Neural progenitor cell (in vitro differentiated cells): ENCODE results near the gene MMS19. TPM values are rescaled to one million over a fixed set of nuclear protein-coding genes. Genes with fewer than 3 reads are reported as not detected.
"Not testable (repeated sequence)": the region's sequence is repeated elsewhere in the genome, so short reads cannot be mapped to it uniquely, and the experiment has no call there.

Source experiments
- DNase-seq: peaks from one replicate; pipeline ENCODE4 v3.0.0-alpha.2; 2016; ENCODE audit warnings: low spot score
- H2AFZ ChIP-seq: fragments of 200-600 bp; sonication (generic); replicated peaks from 2 replicates; pipeline ENCODE4 v1.6.1; 2016; ENCODE audit warnings: antibody characterized with exemption
- H3F3A ChIP-seq: fragments of 200-600 bp; sonication (generic); 2 replicates; pipeline ENCODE4 v1.6.1; 2016; ENCODE audit warnings: antibody characterized with exemption, low read depth
- H3K27ac ChIP-seq: fragments of 200-600 bp; sonication (generic); 2 replicates; pipeline ENCODE4 v1.5.1; 2016; ENCODE audit warnings: mild to moderate bottlenecking
- H3K27me3 ChIP-seq: fragments of 200-600 bp; sonication (generic); 2 replicates; pipeline ENCODE4 v1.6.1; 2016; ENCODE audit warnings: mild to moderate bottlenecking, moderate library complexity
- H3K36me3 ChIP-seq: fragments of 200-600 bp; sonication (generic); 2 replicates; pipeline ENCODE4 v1.5.1; 2016
- H3K4me1 ChIP-seq: fragments of 200-600 bp; sonication (generic); 2 replicates; pipeline ENCODE4 v1.6.1; 2016; ENCODE audit warnings: mixed run types
- H3K4me2 ChIP-seq: fragments of 200-600 bp; sonication (generic); 2 replicates; pipeline ENCODE4 v1.6.1; 2016
- H3K4me3 ChIP-seq: fragments of 200-600 bp; sonication (generic); 2 replicates; pipeline ENCODE4 v1.5.1; 2016
- H3K79me2 ChIP-seq: fragments of 200-600 bp; sonication (generic); 2 replicates; pipeline ENCODE4 v1.6.1; 2016; ENCODE audit warnings: low read depth
- H3K9ac ChIP-seq: fragments of 200-600 bp; sonication (generic); 2 replicates; pipeline ENCODE4 v1.6.1; 2016
- H3K9me3 ChIP-seq: fragments of 200-600 bp; sonication (generic); 2 replicates; pipeline ENCODE4 v1.5.1; 2016; ENCODE audit warnings: low read depth
- H4K20me1 ChIP-seq: fragments of 200-600 bp; sonication (generic); 2 replicates; pipeline ENCODE4 v1.6.1; 2016; ENCODE audit warnings: low read depth
- H3K27ac Mint-ChIP-seq: 3 replicates; pipeline ENCODE4 v1.8.0; 2021; ENCODE audit warnings: mixed read lengths
- H3K27me3 Mint-ChIP-seq: 2 replicates; pipeline ENCODE4 v1.8.0; 2022; ENCODE audit warnings: low read depth, mild to moderate bottlenecking, inconsistent platforms, moderate library complexity, mixed read lengths; ENCODE audit not compliant: insufficient read depth
- H3K36me3 Mint-ChIP-seq: 3 replicates; pipeline ENCODE4 v1.8.0; 2021; ENCODE audit warnings: mixed read lengths
- H3K4me1 Mint-ChIP-seq: 3 replicates; pipeline ENCODE4 v1.8.0; 2021; ENCODE audit warnings: mixed read lengths
- H3K4me3 Mint-ChIP-seq: 3 replicates; pipeline ENCODE4 v1.8.0; 2021; ENCODE audit warnings: mild to moderate bottlenecking, moderate library complexity, mixed read lengths
- H3K9me3 Mint-ChIP-seq: 3 replicates; pipeline ENCODE4 v1.8.0; 2020; ENCODE audit warnings: mixed read lengths
- CTCF ChIP-seq: fragments of 200-600 bp; sonication (generic); IDR thresholded peaks from 2 replicates; pipeline ENCODE4 v1.5.1; 2017; ENCODE audit warnings: antibody characterized with exemption, mild to moderate bottlenecking
- EZH2 ChIP-seq: fragments of 200-600 bp; sonication (generic); IDR thresholded peaks from 2 replicates; pipeline ENCODE4 v1.6.1; 2017; ENCODE audit warnings: antibody characterized with exemption, mild to moderate bottlenecking, moderate library complexity
- EZH2phosphoT487 ChIP-seq: fragments of 200-600 bp; sonication (generic); IDR thresholded peaks from 2 replicates; pipeline ENCODE4 v1.6.1; 2017; ENCODE audit warnings: antibody characterized with exemption
- total RNA-seq: library from RNA; depleted of rRNA; stranded (reverse); fragments of >200 nt; gene quantifications from 2 replicates; pipeline ENCODE4 v1.2.3, GENCODE V29; 2015; ENCODE audit warnings: low replicate concordance

Gene MMS19
- total RNA-seq, 1 donor from 2014 or later = 127 TPM

- Histone ChIP-seq H3K27ac (no peak overlapping the region), H3K9ac (no peak overlapping the region), H3K4me2 (no peak overlapping the region), H3K36me3 (peaks cover 15% of the 10 kb centered on the region), H2AFZ (no peak overlapping the region), H3K4me1 (peaks cover 9% of the 10 kb centered on the region), H3K79me2 (no peaks in the 10 kb centered on the region), H3K9me3 (no peaks in the 10 kb centered on the region), H3K4me3 (no peak overlapping the region), H4K20me1 (peaks cover 9% of the 10 kb centered on the region), H3F3A (peaks cover 8% of the 10 kb centered on the region), H3K27me3 (no peaks in the 10 kb centered on the region)
- Mint-ChIP-seq H3K4me1 (peaks cover 6% of the 10 kb centered on the region), H3K27me3 (no peaks in the 10 kb centered on the region), H3K36me3 (peaks cover 44% of the 10 kb centered on the region), H3K9me3 (no peaks in the 10 kb centered on the region), H3K27ac (no peak overlapping the region), H3K4me3 (no peak overlapping the region)
- no peak for TF ChIP-seq EZH2
- TF ChIP-seq EZH2phosphoT487 = no peak
- TF ChIP-seq CTCF = no peak
- DNase-seq = no peak
These were observed 22.2 kb downstream of the MMS19 start for GRCh38 chr10:97475936-97476594.

- Mint-ChIP-seq H3K27ac (no peak overlapping the region), H3K9me3 (no peaks in the 10 kb centered on the region), H3K4me3 (no peak overlapping the region), H3K36me3 (peaks cover 44% of the 10 kb centered on the region), H3K4me1 (no peaks in the 10 kb centered on the region), H3K27me3 (peaks cover 2% of the 10 kb centered on the region)
- Histone ChIP-seq H3K9me3 (no peaks in the 10 kb centered on the region), H4K20me1 (no peaks in the 10 kb centered on the region), H3F3A (no peaks in the 10 kb centered on the region), H3K4me3 (no peak overlapping the region), H3K4me1 (peaks cover 5% of the 10 kb centered on the region), H3K27me3 (no peaks in the 10 kb centered on the region), H3K4me2 (no peak overlapping the region), H3K36me3 (peaks cover 18% of the 10 kb centered on the region), H2AFZ (no peak overlapping the region), H3K27ac (no peak overlapping the region), H3K79me2 (no peaks in the 10 kb centered on the region), H3K9ac (no peak overlapping the region)
- TF ChIP-seq EZH2 (no peak), CTCF (no peak), EZH2phosphoT487 (no peak)
- DNase-seq = no peak
These were observed 23.3 kb downstream of the MMS19 start for GRCh38 chr10:97474918-97475317.

- H3K36me3 Mint-ChIP-seq = peaks cover 22% of the 10 kb centered on the region
- H3K27me3 Mint-ChIP-seq, H3K27ac Mint-ChIP-seq: not testable (repeated sequence)
These were observed 29.4 kb downstream of the MMS19 start for GRCh38 chr10:97468781-97469180.

GRCh38 chr10:97468162-97468561, 30.1 kb downstream of the MMS19 start:
- no peaks in the 10 kb centered on the region for H3K4me1 ChIP-seq
- H3F3A ChIP-seq = peaks cover 22% of the 10 kb centered on the region
- H3K9me3 Mint-ChIP-seq = no peaks in the 10 kb centered on the region
- H2AFZ ChIP-seq = no peak overlapping the region
- H3K79me2 ChIP-seq = no peaks in the 10 kb centered on the region
- peaks cover 17% of the 10 kb centered on the region for H3K36me3 Mint-ChIP-seq
- no peak overlapping the region for H3K27ac Mint-ChIP-seq
- H3K27me3 Mint-ChIP-seq = peaks cover 5% of the 10 kb centered on the region
- no peaks in the 10 kb centered on the region for H3K4me1 Mint-ChIP-seq
- no peaks in the 10 kb centered on the region for H3K9me3 ChIP-seq
- no peaks in the 10 kb centered on the region for H4K20me1 ChIP-seq
- no peak overlapping the region for H3K9ac ChIP-seq
- no peak for TF ChIP-seq EZH2phosphoT487
- no peak for DNase-seq
- peaks cover 2% of the 10 kb centered on the region for H3K36me3 ChIP-seq
- no peak overlapping the region for H3K4me3 ChIP-seq
- no peak overlapping the region for H3K27ac ChIP-seq
- H3K4me3 Mint-ChIP-seq = no peak overlapping the region
- H3K4me2 ChIP-seq = no peak overlapping the region
- no peaks in the 10 kb centered on the region for H3K27me3 ChIP-seq

More at GRCh38 chr10:97468781-97469180, 29.4 kb downstream of the MMS19 start:
- H3K36me3 ChIP-seq, H3K9me3 Mint-ChIP-seq, H3K27me3 ChIP-seq, H3K79me2 ChIP-seq, H4K20me1 ChIP-seq, H2AFZ ChIP-seq, H3K4me1 ChIP-seq, H3K9ac ChIP-seq, H3K4me3 Mint-ChIP-seq, H3K4me3 ChIP-seq, H3K4me2 ChIP-seq, H3K4me1 Mint-ChIP-seq, H3K9me3 ChIP-seq, H3K27ac ChIP-seq, DNase-seq: not testable (repeated sequence)
- H3F3A ChIP-seq = peaks cover 15% of the 10 kb centered on the region
